ENCODE results near the gene OR51E1. TPM values are rescaled to one million over a fixed set of nuclear protein-coding genes. Genes with fewer than 3 reads are reported as not detected.

The OR51E1 gene
- total RNA-seq, 1 donor from 2014 or later = 0.81 TPM

DNA sequence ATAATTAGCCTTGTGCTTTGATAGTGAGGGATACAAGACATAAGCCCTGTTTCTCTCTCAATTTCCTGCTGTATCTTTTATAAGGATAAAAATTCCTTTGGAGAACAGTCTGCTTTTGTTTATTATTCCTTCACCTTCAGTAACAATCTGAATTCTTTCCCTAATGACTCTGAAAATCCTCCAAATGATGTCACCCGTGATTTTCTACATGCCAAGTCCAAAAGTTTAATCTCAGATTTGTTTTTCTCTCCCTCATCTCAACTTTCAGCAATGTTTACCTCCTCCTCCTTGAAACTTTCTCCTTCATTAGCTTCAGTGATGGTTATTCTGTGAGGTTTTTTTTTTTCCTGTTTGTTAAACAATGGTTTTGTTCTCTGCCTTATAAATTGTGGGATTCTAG lies 51.7 kb downstream of the OR51E1 start:
- H3K9me3 Mint-ChIP-seq (ENCODE audit: unreplicated experiment) = no peaks in the 10 kb centered on the region
- no peak for DNase-seq (ENCODE audit: extremely low spot score, unreplicated experiment)
- peaks cover 4% of the 10 kb centered on the region for H3K4me1 Mint-ChIP-seq (ENCODE audit: unreplicated experiment)
- H3K27ac Mint-ChIP-seq (ENCODE audit: unreplicated experiment) = no peak overlapping the region
- TF ChIP-seq, protein P1, sequence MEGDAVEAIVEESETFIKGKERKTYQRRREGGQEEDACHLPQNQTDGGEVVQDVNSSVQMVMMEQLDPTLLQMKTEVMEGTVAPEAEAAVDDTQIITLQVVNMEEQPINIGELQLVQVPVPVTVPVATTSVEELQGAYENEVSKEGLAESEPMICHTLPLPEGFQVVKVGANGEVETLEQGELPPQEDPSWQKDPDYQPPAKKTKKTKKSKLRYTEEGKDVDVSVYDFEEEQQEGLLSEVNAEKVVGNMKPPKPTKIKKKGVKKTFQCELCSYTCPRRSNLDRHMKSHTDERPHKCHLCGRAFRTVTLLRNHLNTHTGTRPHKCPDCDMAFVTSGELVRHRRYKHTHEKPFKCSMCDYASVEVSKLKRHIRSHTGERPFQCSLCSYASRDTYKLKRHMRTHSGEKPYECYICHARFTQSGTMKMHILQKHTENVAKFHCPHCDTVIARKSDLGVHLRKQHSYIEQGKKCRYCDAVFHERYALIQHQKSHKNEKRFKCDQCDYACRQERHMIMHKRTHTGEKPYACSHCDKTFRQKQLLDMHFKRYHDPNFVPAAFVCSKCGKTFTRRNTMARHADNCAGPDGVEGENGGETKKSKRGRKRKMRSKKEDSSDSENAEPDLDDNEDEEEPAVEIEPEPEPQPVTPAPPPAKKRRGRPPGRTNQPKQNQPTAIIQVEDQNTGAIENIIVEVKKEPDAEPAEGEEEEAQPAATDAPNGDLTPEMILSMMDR (IDR thresholded peaks at IDR 0.05) = no peak
- H3K4me3 Mint-ChIP-seq (ENCODE audit: unreplicated experiment) = no peak overlapping the region
- H3K36me3 Mint-ChIP-seq (ENCODE audit: unreplicated experiment) = no peaks in the 10 kb centered on the region
- peaks cover 8% of the 10 kb centered on the region for H3K27me3 Mint-ChIP-seq (ENCODE audit: unreplicated experiment)

DNA sequence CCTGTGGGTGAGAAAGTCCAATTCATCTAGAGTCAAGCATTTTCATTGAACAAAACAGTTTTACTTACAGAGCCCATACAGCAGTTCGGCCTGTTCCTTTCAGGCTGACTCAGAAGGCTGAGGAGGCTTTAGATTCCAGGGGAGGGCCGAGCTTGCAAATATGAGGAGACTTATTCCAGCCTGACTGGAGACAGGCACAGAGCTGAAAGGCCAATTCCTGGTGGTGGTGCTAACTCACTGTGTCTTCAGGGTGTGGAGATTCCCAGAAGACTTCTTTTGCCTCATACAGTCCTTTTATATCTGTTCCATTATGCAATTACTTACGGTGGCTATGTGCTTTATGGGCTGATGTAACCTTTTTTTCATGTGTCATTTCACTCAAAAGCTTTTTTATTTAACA lies 53.8 kb downstream of the OR51E1 start, which contains the start of gene OR51E2:
OR51E2 (minus strand) TSS at position 269 of the 400 bp plus-strand sequence. CDS start 15,142 bp downstream, outside the sequence.
- Mint-ChIP-seq H3K4me1 (ENCODE audit: unreplicated experiment) (peaks cover 4% of the 10 kb centered on the region), H3K4me3 (ENCODE audit: unreplicated experiment) (no peak within 1 kb of the TSS), H3K9me3 (ENCODE audit: unreplicated experiment) (no peaks in the 10 kb centered on the region), H3K36me3 (ENCODE audit: unreplicated experiment) (no peaks in the 10 kb centered on the region), H3K27ac (ENCODE audit: unreplicated experiment) (no peak within 1 kb of the TSS), H3K27me3 (ENCODE audit: unreplicated experiment) (peaks cover 4% of the 10 kb centered on the region)
- DNase-seq (ENCODE audit: extremely low spot score, unreplicated experiment) = no peak
- TF ChIP-seq, protein P1 (IDR thresholded peaks at IDR 0.05) = peak; percentile 21

DNA sequence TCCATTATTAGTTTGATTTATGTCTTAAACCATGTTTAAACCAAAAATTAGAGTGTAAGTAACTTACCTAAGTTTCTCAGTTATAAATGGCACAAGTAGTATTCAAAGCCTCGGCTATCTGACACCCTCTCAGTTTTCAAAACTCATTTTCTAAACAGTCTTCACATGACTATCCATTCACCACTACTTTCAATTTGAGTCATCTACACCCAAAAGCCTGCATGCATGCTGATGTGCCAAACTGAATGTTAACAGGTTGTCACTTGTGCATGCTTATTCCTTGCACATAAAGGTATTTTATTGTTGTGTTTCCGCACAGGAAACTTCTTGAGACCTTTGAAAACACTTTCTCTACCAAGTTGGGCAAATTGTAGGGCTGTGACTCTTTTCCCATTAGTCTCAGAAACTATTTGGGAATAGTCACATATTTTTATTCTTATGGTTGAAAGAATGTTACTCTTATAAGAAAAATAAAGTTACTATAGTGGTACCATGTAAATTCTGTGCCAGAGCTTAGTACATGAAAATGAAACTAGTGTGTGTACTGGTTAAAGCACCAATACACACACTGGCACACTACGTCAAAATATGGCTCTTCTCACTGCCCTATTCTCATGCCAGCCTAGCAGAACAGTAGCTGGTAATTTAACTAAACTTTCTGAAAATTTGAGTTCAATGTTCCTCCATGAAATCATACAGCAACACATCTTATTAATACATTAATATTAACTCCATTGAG lies 56.1 kb downstream of the OR51E1 start:
- TF ChIP-seq, protein P1 (IDR thresholded peaks at IDR 0.05) = no peak
- no peak for DNase-seq (ENCODE audit: extremely low spot score, unreplicated experiment)
- Mint-ChIP-seq H3K27me3 (ENCODE audit: unreplicated experiment) (peaks cover 12% of the 10 kb centered on the region), H3K27ac (ENCODE audit: unreplicated experiment) (no peak overlapping the region), H3K9me3 (ENCODE audit: unreplicated experiment) (no peaks in the 10 kb centered on the region), H3K4me3 (ENCODE audit: unreplicated experiment) (no peak overlapping the region), H3K36me3 (ENCODE audit: unreplicated experiment) (no peaks in the 10 kb centered on the region), H3K4me1 (ENCODE audit: unreplicated experiment) (peaks cover 4% of the 10 kb centered on the region)

DNA sequence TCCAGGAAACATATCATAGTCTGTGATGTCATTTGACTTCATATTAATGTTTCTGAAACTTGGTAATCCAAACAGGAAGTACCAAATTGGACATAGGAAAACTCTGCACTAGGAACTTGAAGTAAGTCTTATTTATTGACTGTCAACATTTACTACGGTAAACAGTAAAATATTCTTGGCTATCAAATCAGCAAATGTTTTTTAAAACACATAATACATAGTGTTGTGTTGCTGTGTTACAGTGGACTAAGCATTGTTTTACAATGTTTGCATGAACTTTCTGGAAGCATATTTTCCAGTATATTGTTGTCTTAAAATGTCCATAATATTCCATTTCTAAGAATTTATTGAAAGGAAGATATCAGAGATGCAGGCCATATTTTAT lies 56.6 kb downstream of the OR51E1 start:
- Mint-ChIP-seq H3K27ac (ENCODE audit: unreplicated experiment) (no peak overlapping the region), H3K27me3 (ENCODE audit: unreplicated experiment) (peaks cover 15% of the 10 kb centered on the region), H3K9me3 (ENCODE audit: unreplicated experiment) (no peaks in the 10 kb centered on the region), H3K4me1 (ENCODE audit: unreplicated experiment) (peaks cover 4% of the 10 kb centered on the region), H3K36me3 (ENCODE audit: unreplicated experiment) (no peaks in the 10 kb centered on the region), H3K4me3 (ENCODE audit: unreplicated experiment) (no peak overlapping the region)
- TF ChIP-seq, protein P1 (IDR thresholded peaks at IDR 0.05) = no peak
- DNase-seq (ENCODE audit: extremely low spot score, unreplicated experiment) = no peak

DNA sequence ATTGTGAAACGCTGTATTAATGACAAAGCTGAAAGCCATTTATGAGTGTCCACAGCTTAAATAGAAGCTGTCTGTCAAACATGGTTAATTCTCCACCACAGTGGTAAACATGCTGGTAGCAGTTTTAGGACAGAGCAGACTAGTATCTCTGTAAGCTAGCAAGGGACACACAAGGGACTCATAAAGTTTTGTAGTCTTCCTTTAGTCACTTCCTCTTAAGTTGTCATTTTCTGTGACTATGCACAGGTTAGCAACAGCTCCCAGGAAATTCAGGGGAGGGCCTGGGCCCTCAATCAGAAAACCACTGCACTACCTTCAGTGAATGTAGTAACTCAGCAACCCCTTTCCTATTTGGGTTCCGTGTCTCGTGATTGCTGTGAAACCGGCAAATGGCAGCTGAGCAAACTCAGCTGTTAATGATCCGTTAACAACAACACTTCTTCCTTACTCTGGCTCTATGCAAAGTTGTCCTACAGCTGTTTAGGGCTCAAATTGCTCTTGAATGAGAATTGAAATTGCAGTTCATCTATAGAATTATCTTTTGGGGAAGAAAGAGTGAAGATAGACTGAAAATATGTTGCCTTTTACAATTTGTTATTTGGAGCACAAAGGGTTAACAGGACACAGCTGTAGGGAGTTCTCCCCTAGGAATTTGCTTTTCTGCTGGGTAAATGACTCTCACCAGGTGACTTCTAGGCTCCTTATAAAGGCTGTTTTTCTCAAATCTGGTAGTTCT lies 60.4 kb downstream of the OR51E1 start, which contains the start of gene MMP26:
MMP26 (plus strand) TSS at position 731 of the 736 bp plus-strand sequence.
- Mint-ChIP-seq H3K4me1 (ENCODE audit: unreplicated experiment) (no peaks in the 10 kb centered on the region), H3K27ac (ENCODE audit: unreplicated experiment) (no peak within 1 kb of the TSS), H3K9me3 (ENCODE audit: unreplicated experiment) (no peaks in the 10 kb centered on the region), H3K36me3 (ENCODE audit: unreplicated experiment) (no peaks in the 10 kb centered on the region), H3K27me3 (ENCODE audit: unreplicated experiment) (peaks cover 33% of the 10 kb centered on the region), H3K4me3 (ENCODE audit: unreplicated experiment) (no peak within 1 kb of the TSS)
- DNase-seq (ENCODE audit: extremely low spot score, unreplicated experiment) = no peak
- TF ChIP-seq, protein P1 (IDR thresholded peaks at IDR 0.05) = no peak

Measured in osteocyte (in vitro differentiated cells).